ENCODE measurements around the gene SLC35A3. TPM values are rescaled to one million over a fixed set of nuclear protein-coding genes. Genes with fewer than 3 reads are reported as not detected.
"Not testable (repeated sequence)": the region's sequence is repeated elsewhere in the genome, so short reads cannot be mapped to it uniquely, and the experiment has no call there.

SLC35A3 gene
- total and polyA plus RNA-seq, 2 donors = 25.9 to 28.2 TPM

DNA sequence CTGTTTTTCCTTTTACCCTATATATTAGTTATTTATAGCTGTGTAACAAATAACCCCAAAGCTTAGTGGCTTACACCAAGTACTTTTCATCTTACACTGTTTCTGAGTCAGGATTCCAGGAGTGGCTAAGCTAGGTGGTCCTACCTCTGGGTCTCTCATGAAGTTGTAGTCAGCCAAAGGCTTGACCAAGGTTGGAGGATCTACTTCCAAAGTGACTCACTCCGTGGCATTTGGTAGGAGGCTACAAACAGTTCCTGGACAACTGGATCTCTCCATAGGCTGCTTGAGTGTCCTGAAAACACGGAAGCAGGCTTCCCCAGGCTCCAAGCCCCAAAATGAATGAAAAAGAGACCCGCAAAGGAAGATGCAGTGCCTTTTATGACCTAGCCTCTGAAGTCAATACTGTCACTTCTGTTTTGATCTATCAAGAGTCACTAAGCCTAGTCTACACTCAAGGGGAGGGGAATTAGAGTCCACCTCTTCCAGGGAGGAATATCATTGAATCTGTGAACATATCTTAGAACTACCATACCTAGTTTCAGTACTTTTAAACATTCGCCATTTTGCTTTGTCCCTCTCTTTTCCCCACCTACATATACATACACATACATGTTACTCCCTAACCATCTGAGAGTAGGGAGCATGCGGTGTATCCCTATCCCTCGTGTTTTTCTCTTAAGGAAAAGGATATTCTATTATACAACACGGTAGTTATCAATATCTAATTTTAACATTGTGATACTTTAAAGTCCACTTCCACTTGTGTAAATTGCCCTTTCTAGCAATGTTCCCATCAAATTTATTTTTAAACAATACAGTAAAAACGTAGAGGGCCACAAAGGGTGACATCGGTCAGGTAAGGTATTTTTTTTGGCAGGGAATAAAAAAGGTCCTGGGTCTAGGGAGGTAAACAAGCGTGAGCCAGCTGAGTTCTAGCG is 67.2 kb downstream of the SLC35A3 start:
- Histone ChIP-seq H3K4me1 (ENCODE audit: control insufficient read depth in 2 of 2, insufficient read depth in 2 of 2, low read length in 2 of 2) (peaks cover 3 to 12% of the 10 kb centered on the region in 2 donors), H3K4me3 (ENCODE audit: low read length in 2 of 2) (peak overlapping the region; percentile 66 to 88), H3K27ac (ENCODE audit: low read depth in 1 of 2, low read length in 1 of 2) (peak overlapping the region; percentile 89 to 97), H3K27me3 (ENCODE audit: control insufficient read depth in 2 of 2, insufficient read depth in 1 of 2, low read length in 1 of 2) (no peaks in the 10 kb centered on the region), H3K9me3 (ENCODE audit: control insufficient read depth in 2 of 2, insufficient read depth in 1 of 2, low read length in 1 of 2) (no peaks in the 10 kb centered on the region), H3K36me3 (ENCODE audit: control insufficient read depth in 2 of 2, insufficient read depth in 2 of 2, low read length in 1 of 2) (no peaks in the 10 kb centered on the region)
- peak in 2 of 9 donors; percentile 18 to 29 for DNase-seq (ENCODE audit: low read depth in 6 of 9, low spot score in 9 of 9)
- WGBS = 30% methylated on average over 11 of the region's 11 CpGs

DNA sequence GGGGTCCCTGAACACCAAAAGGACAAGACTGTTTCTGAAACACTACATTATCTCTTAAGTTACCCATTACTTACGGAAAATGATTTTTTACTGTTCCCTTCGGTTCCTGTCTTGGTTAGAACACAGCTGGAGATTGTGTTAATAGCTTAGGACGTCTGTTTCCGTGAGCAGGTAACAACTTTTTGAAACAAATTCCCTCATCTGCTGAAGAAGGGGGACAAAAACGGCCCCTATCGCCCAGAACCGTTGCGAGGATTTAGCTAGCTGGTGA is 67.8 kb downstream of the SLC35A3 start:
- H3K27me3 ChIP-seq (ENCODE audit: control insufficient read depth in 2 of 2, insufficient read depth in 1 of 2, low read length in 1 of 2) = no peaks in the 10 kb centered on the region
- WGBS = under 1% methylated on average over 8 of the region's 8 CpGs
- H3K36me3 ChIP-seq (ENCODE audit: control insufficient read depth in 2 of 2, insufficient read depth in 2 of 2, low read length in 1 of 2) = no peaks in the 10 kb centered on the region
- no peaks in the 10 kb centered on the region for H3K9me3 ChIP-seq (ENCODE audit: control insufficient read depth in 2 of 2, insufficient read depth in 1 of 2, low read length in 1 of 2)
- peaks cover 3 to 12% of the 10 kb centered on the region in 2 donors for H3K4me1 ChIP-seq (ENCODE audit: control insufficient read depth in 2 of 2, insufficient read depth in 2 of 2, low read length in 2 of 2)
- peak overlapping the region; percentile 66 to 88 for H3K4me3 ChIP-seq (ENCODE audit: low read length in 2 of 2)
- DNase-seq (ENCODE audit: low read depth in 6 of 9, low spot score in 9 of 9) = peak in 2 of 9 donors; percentile 41 to 57
- H3K27ac ChIP-seq (ENCODE audit: low read depth in 1 of 2, low read length in 1 of 2) = peak overlapping the region; percentile 89 to 97

DNA sequence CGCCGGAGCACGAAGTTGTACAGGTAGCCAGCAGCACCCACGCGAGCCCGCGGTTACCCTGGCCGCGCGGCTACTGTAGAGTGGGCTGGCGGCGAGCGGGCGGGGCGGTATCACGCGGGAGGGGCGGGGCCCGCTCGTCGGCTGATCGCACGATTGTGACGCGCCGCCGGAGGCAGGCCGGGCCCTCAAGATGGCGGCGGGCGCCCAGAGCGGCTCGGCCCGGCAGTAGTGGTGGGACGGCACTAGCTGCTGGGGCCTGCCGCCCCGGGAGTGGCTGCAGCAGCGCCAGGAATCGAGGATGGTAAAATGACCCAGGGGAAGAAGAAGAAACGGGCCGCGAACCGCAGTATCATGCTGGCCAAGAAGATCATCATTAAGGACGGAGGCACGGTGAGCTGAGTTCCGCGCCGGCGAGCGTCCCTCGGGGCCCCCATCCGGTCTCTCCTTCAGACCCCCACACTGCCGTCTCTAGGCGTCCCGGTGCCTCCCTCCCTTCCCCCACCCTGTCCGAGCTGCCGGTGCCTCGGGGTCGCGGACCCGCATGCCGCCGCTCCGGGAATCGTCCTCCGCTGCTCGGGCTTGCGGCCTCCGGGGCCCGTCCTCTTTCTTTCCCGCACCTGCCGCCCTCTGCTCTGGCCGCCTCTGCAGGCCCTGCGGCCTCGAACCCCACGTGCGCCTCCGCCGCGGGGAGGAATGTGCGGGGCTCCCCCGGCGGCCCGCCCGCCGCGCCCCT is 68.3 kb downstream of the SLC35A3 start:
- DNase-seq (ENCODE audit: low read depth in 6 of 9, low spot score in 9 of 9) = peak; percentile 49 to 93 (median 80)
- peak overlapping the region; percentile 97 for H3K27ac ChIP-seq (ENCODE audit: low read depth in 1 of 2, low read length in 1 of 2)
- WGBS = under 1% methylated on average over 87 of the region's 87 CpGs
- no peaks in the 10 kb centered on the region for H3K27me3 ChIP-seq (ENCODE audit: control insufficient read depth in 2 of 2, insufficient read depth in 1 of 2, low read length in 1 of 2)
- peaks cover 3 to 12% of the 10 kb centered on the region in 2 donors for H3K4me1 ChIP-seq (ENCODE audit: control insufficient read depth in 2 of 2, insufficient read depth in 2 of 2, low read length in 2 of 2)
- peak overlapping the region; percentile 66 to 88 for H3K4me3 ChIP-seq (ENCODE audit: low read length in 2 of 2)
- no peaks in the 10 kb centered on the region for H3K36me3 ChIP-seq (ENCODE audit: control insufficient read depth in 2 of 2, insufficient read depth in 2 of 2, low read length in 1 of 2)
- no peaks in the 10 kb centered on the region for H3K9me3 ChIP-seq (ENCODE audit: control insufficient read depth in 2 of 2, insufficient read depth in 1 of 2, low read length in 1 of 2)

DNA sequence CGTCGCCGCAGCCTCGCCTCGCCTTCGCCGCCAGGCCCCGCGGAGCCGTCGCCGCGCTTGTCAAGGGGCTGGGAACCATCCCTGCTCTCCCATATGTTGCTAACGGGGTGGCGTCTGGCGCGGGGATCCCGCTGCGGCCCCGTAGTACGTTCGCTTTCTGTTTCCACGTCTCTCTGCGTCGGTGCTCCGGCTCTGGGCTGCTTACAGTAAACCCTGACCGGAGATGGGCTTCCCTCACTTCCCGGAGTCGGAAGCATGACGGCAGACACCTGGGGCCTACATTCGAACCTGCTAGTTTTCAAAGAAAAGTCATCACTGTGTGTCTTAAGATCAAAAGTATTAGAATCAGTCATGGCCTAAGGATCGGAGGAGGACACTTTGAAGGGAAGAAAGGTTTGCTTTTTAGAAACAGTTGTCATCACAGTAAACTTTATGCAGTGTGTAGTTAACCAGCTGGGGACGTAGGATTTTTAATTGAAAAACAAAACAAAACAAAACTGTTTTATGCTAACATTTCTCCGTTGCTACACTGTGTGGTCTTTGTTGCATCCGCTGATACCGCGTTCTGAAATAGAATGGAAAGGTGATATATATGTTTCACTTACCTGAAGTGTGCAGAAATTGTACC is 69.0 kb downstream of the SLC35A3 start:
- Histone ChIP-seq H3K27me3 (ENCODE audit: control insufficient read depth in 2 of 2, insufficient read depth in 1 of 2, low read length in 1 of 2) (no peaks in the 10 kb centered on the region), H3K4me3 (ENCODE audit: low read length in 2 of 2) (peak overlapping the region; percentile 66 to 88), H3K9me3 (ENCODE audit: control insufficient read depth in 2 of 2, insufficient read depth in 1 of 2, low read length in 1 of 2) (no peaks in the 10 kb centered on the region), H3K27ac (ENCODE audit: low read depth in 1 of 2, low read length in 1 of 2) (peak overlapping the region; percentile 97), H3K4me1 (ENCODE audit: control insufficient read depth in 2 of 2, insufficient read depth in 2 of 2, low read length in 2 of 2) (peaks cover 3 to 12% of the 10 kb centered on the region in 2 donors), H3K36me3 (ENCODE audit: control insufficient read depth in 2 of 2, insufficient read depth in 2 of 2, low read length in 1 of 2) (peaks cover 0 to 3% of the 10 kb centered on the region in 2 donors)
- WGBS = under 1% methylated on average over 37 of the region's 37 CpGs
- DNase-seq (ENCODE audit: low read depth in 6 of 9, low spot score in 9 of 9) = peak; percentile 51 to 88 (median 68)

DNA sequence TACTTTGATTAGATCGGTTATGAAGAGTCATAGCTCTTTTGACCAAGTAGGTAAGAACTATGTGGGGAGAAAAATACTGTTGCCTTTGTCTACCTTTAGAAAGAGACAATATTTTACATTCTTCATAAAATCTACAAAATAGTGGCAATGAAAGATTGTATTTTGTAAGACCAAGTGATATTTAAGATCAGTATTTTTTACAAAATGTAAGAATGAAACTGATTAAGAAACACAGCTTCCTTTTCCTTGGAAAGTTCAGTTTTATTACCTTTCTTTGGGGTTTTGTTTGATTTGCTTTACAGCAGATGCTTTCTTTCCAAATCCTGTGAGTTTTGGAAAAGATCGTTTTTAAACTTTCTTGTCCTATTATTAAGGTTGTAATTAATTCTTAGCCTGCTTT is 69.8 kb downstream of the SLC35A3 start:
- peaks cover 3 to 12% of the 10 kb centered on the region in 2 donors for H3K4me1 ChIP-seq (ENCODE audit: control insufficient read depth in 2 of 2, insufficient read depth in 2 of 2, low read length in 2 of 2)
- WGBS = 34% methylated on average over 2 of the region's 2 CpGs

GRCh38 chr1:100045206-100045605 is 75.4 kb downstream of the SLC35A3 start:
- no peaks in the 10 kb centered on the region for H3K27me3 ChIP-seq (ENCODE audit: control insufficient read depth in 2 of 2, insufficient read depth in 1 of 2, low read length in 1 of 2)
- WGBS = 98% methylated on average over 5 of the region's 5 CpGs
- no peak overlapping the region for H3K27ac ChIP-seq (ENCODE audit: low read depth in 1 of 2, low read length in 1 of 2)
- H3K9me3 ChIP-seq (ENCODE audit: control insufficient read depth in 2 of 2, insufficient read depth in 1 of 2, low read length in 1 of 2) = no peaks in the 10 kb centered on the region
- no peak for DNase-seq (ENCODE audit: low read depth in 6 of 9, low spot score in 9 of 9)
- H3K36me3 ChIP-seq (ENCODE audit: control insufficient read depth in 2 of 2, insufficient read depth in 2 of 2, low read length in 1 of 2) = peaks cover 4 to 8% of the 10 kb centered on the region in 2 donors
- no peak overlapping the region for H3K4me3 ChIP-seq (ENCODE audit: low read length in 2 of 2)
- peaks cover 3 to 11% of the 10 kb centered on the region in 2 donors for H3K4me1 ChIP-seq (ENCODE audit: control insufficient read depth in 2 of 2, insufficient read depth in 2 of 2, low read length in 2 of 2)

More for the DNA sequence above, 69.8 kb downstream of the SLC35A3 start:
- Histone ChIP-seq H3K27ac (ENCODE audit: low read depth in 1 of 2, low read length in 1 of 2) (peak overlapping the region in 1 of 2 donors; percentile 97), H3K9me3 (ENCODE audit: control insufficient read depth in 2 of 2, insufficient read depth in 1 of 2, low read length in 1 of 2) (no peaks in the 10 kb centered on the region), H3K36me3 (ENCODE audit: control insufficient read depth in 2 of 2, insufficient read depth in 2 of 2, low read length in 1 of 2) (peaks cover 0 to 3% of the 10 kb centered on the region in 2 donors), H3K27me3 (ENCODE audit: control insufficient read depth in 2 of 2, insufficient read depth in 1 of 2, low read length in 1 of 2) (no peaks in the 10 kb centered on the region), H3K4me3 (ENCODE audit: low read length in 2 of 2) (peak overlapping the region in 1 of 2 donors; percentile 88)
- peak in 1 of 9 donors; percentile 23 for DNase-seq (ENCODE audit: low read depth in 6 of 9, low spot score in 9 of 9)

GRCh38 chr1:100047235-100047708 is 77.5 kb downstream of the SLC35A3 start:
- H3K27ac ChIP-seq (ENCODE audit: low read depth in 1 of 2, low read length in 1 of 2); H3K36me3 ChIP-seq (ENCODE audit: control insufficient read depth in 2 of 2, insufficient read depth in 2 of 2, low read length in 1 of 2); H3K27me3 ChIP-seq (ENCODE audit: control insufficient read depth in 2 of 2, insufficient read depth in 1 of 2, low read length in 1 of 2); H3K4me3 ChIP-seq (ENCODE audit: low read length in 2 of 2); H3K4me1 ChIP-seq (ENCODE audit: control insufficient read depth in 2 of 2, insufficient read depth in 2 of 2, low read length in 2 of 2); H3K9me3 ChIP-seq (ENCODE audit: control insufficient read depth in 2 of 2, insufficient read depth in 1 of 2, low read length in 1 of 2); DNase-seq (ENCODE audit: low read depth in 6 of 9, low spot score in 9 of 9): not testable (repeated sequence)
- 98% methylated on average over 11 of the region's 11 CpGs for WGBS

DNA sequence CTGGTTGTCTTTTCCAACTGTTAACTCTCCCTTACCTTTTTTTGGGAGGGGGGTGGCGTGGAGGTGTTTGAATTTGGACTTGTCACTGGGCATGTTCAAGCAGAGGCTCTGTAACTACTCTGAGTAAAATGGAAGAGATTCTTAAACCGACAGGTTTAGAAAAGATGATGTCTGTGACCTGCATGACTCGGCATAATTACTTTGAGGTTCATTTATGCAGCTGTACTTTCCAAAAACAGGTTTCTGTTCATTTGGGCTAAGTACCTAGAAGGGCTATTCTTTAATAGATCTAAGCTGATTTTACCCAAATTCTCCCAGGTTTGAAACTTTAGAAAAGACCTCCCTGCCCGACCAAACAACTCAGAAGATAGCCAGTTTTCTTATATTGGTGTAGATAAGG is 80.3 kb downstream of the SLC35A3 start:
- no peak for DNase-seq (ENCODE audit: low read depth in 6 of 9, low spot score in 9 of 9)
- Histone ChIP-seq H3K27me3 (ENCODE audit: control insufficient read depth in 2 of 2, insufficient read depth in 1 of 2, low read length in 1 of 2) (no peaks in the 10 kb centered on the region), H3K9me3 (ENCODE audit: control insufficient read depth in 2 of 2, insufficient read depth in 1 of 2, low read length in 1 of 2) (no peaks in the 10 kb centered on the region), H3K4me3 (ENCODE audit: low read length in 2 of 2) (no peak overlapping the region), H3K4me1 (ENCODE audit: control insufficient read depth in 2 of 2, insufficient read depth in 2 of 2, low read length in 2 of 2) (peaks cover 3 to 6% of the 10 kb centered on the region in 2 donors), H3K36me3 (ENCODE audit: control insufficient read depth in 2 of 2, insufficient read depth in 2 of 2, low read length in 1 of 2) (peaks cover 7 to 14% of the 10 kb centered on the region in 2 donors), H3K27ac (ENCODE audit: low read depth in 1 of 2, low read length in 1 of 2) (no peak overlapping the region)
- 57% methylated on average over 4 of the region's 4 CpGs for WGBS

All from thymus (tissue), 11 donors.